ENCODE measurements around the gene LARP6. TPM values are rescaled to one million over a fixed set of nuclear protein-coding genes. Genes with fewer than 3 reads are reported as not detected.

LARP6 gene
- total and polyA plus RNA-seq, 4 donors: 0.89 to 2.9 (median 1.5) TPM

DNA sequence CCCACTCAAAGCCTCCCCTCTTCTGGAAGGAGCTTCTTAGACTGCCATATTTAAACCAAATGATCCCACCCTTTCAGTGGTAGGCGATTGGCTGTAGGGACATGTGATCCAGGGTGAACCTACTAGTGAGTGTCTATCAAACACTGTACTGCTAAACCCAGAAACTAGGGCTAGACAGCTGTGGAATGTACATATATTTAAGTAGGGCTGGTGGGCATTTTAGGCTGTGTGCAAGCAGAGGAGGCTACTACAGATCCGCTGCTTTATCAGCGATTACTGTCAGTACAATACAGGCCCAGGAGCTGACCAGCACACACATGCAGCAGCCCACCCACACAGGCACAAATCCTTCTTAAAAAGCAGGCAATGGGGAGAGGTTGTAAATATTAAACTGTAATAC lies 15.4 kb upstream of the LARP6 start (continued):
- TF ChIP-seq ZBTB33 (IDR thresholded peaks at IDR 0.05) (no peak), GABPA (IDR thresholded peaks at IDR 0.05 in 1 of 2, conservative IDR thresholded peaks at IDR 0.05 in 1 of 2) (no peak)

DNA sequence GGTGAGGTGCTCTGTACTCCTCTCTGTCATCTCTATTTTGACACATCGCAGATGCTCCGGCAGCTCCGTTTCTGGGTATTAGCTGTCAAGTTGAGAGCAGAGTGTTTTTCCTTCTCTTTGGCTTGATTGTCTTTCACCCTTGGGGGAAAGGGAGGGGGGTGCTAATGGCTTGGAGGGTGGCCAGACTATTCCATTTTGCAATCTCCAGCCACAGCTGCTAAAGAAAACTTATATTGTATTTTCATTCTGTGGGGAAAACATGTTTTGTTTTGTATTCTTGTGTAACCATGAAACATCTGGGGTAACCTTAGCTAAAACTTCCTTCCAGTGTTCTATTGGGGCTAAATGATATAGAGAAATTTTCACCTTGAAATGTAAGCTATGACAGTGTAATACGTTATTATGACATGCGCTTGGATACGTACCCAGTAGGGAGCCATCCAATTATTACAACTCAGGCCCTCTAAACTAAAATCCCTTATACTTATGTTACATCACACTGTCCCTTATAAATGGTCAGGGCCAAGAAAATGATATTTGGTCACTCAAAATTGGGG lies 14.0 kb upstream of the LARP6 start:
- Histone ChIP-seq H3K9me3 (ENCODE audit: control insufficient read depth in 4 of 4, low read length in 3 of 4) (no peaks in the 10 kb centered on the region), H3K4me1 (ENCODE audit: control insufficient read depth in 4 of 4, insufficient read depth in 4 of 4, low read length in 3 of 4) (no peaks in the 10 kb centered on the region), H3K27me3 (ENCODE audit: control insufficient read depth in 4 of 4, insufficient read depth in 4 of 4, low read length in 3 of 4) (no peaks in the 10 kb centered on the region), H3K4me3 (ENCODE audit: low read depth in 1 of 3, low read length in 3 of 3) (no peak overlapping the region), H3K9ac (ENCODE audit: low read depth in 1 of 2, low read length in 2 of 2) (no peak overlapping the region), H3K36me3 (ENCODE audit: control insufficient read depth in 4 of 4, insufficient read depth in 3 of 4, low read depth in 1 of 4, low read length in 3 of 4) (no peaks in the 10 kb centered on the region), H3K27ac (ENCODE audit: low read depth in 1 of 2, low read length in 2 of 2) (no peak overlapping the region)
- 77% methylated on average over 6 of the region's 6 CpGs for WGBS
- no peak for DNase-seq (ENCODE audit: low spot score)
- TF ChIP-seq HNF4A (conservative IDR thresholded peaks at IDR 0.05) (no peak), JUND (IDR thresholded peaks at IDR 0.05) (no peak), TAF1 (conservative IDR thresholded peaks at IDR 0.05) (no peak), GABPA (IDR thresholded peaks at IDR 0.05 in 1 of 2, conservative IDR thresholded peaks at IDR 0.05 in 1 of 2) (no peak), RXRA (IDR thresholded peaks at IDR 0.05) (no peak), SP1 (IDR thresholded peaks at IDR 0.05) (no peak), MAX (IDR thresholded peaks at IDR 0.05) (no peak), ZBTB33 (IDR thresholded peaks at IDR 0.05) (no peak), ATF3 (IDR thresholded peaks at IDR 0.05) (no peak), NR2F2 (IDR thresholded peaks at IDR 0.05) (no peak), FOXA2 (IDR thresholded peaks at IDR 0.05) (no peak)
- TF ChIP-seq, protein P1, sequence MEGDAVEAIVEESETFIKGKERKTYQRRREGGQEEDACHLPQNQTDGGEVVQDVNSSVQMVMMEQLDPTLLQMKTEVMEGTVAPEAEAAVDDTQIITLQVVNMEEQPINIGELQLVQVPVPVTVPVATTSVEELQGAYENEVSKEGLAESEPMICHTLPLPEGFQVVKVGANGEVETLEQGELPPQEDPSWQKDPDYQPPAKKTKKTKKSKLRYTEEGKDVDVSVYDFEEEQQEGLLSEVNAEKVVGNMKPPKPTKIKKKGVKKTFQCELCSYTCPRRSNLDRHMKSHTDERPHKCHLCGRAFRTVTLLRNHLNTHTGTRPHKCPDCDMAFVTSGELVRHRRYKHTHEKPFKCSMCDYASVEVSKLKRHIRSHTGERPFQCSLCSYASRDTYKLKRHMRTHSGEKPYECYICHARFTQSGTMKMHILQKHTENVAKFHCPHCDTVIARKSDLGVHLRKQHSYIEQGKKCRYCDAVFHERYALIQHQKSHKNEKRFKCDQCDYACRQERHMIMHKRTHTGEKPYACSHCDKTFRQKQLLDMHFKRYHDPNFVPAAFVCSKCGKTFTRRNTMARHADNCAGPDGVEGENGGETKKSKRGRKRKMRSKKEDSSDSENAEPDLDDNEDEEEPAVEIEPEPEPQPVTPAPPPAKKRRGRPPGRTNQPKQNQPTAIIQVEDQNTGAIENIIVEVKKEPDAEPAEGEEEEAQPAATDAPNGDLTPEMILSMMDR (IDR thresholded peaks at IDR 0.05; ENCODE audit: low read depth, low read length, missing input control): no peak

- H3K9me3 ChIP-seq (ENCODE audit: control insufficient read depth in 4 of 4, low read length in 3 of 4): no peaks in the 10 kb centered on the region
- H3K36me3 ChIP-seq (ENCODE audit: control insufficient read depth in 4 of 4, insufficient read depth in 3 of 4, low read depth in 1 of 4, low read length in 3 of 4): no peaks in the 10 kb centered on the region
- no peak overlapping the region for H3K27ac ChIP-seq (ENCODE audit: low read depth in 1 of 2, low read length in 2 of 2)
- H3K4me3 ChIP-seq (ENCODE audit: low read depth in 1 of 3, low read length in 3 of 3): no peak overlapping the region
- 94% methylated on average over 5 of the region's 5 CpGs for WGBS
- no peaks in the 10 kb centered on the region for H3K4me1 ChIP-seq (ENCODE audit: control insufficient read depth in 4 of 4, insufficient read depth in 4 of 4, low read length in 3 of 4)
- no peak for DNase-seq (ENCODE audit: low spot score)
- no peak overlapping the region for H3K9ac ChIP-seq (ENCODE audit: low read depth in 1 of 2, low read length in 2 of 2)
- H3K27me3 ChIP-seq (ENCODE audit: control insufficient read depth in 4 of 4, insufficient read depth in 4 of 4, low read length in 3 of 4): no peaks in the 10 kb centered on the region
- no peak for TF ChIP-seq SP1 (IDR thresholded peaks at IDR 0.05)
- TF ChIP-seq EGR1 (IDR thresholded peaks at IDR 0.05; ENCODE audit: low read depth in 2 of 2): no peak
- TF ChIP-seq FOXA2 (IDR thresholded peaks at IDR 0.05): no peak
- TF ChIP-seq GABPA (IDR thresholded peaks at IDR 0.05 in 1 of 2, conservative IDR thresholded peaks at IDR 0.05 in 1 of 2): no peak
- no peak for TF ChIP-seq HNF4G (IDR thresholded peaks at IDR 0.05)
- TF ChIP-seq YY1 (IDR thresholded peaks at IDR 0.05): no peak
- TF ChIP-seq ZBTB33 (IDR thresholded peaks at IDR 0.05): no peak
- TF ChIP-seq RAD21 (IDR thresholded peaks at IDR 0.05): no peak
- TF ChIP-seq HNF4A (conservative IDR thresholded peaks at IDR 0.05): no peak
- TF ChIP-seq, protein P1 (IDR thresholded peaks at IDR 0.05; ENCODE audit: low read depth, low read length, missing input control): no peak
- TF ChIP-seq TAF1 (conservative IDR thresholded peaks at IDR 0.05): no peak
- no peak for TF ChIP-seq JUND (IDR thresholded peaks at IDR 0.05)
Observed at GRCh38 chr15:70866982-70867641, 13.2 kb upstream of the LARP6 start.
